ENCODE measurements around the gene MISP.

Gene MISP

DNA sequence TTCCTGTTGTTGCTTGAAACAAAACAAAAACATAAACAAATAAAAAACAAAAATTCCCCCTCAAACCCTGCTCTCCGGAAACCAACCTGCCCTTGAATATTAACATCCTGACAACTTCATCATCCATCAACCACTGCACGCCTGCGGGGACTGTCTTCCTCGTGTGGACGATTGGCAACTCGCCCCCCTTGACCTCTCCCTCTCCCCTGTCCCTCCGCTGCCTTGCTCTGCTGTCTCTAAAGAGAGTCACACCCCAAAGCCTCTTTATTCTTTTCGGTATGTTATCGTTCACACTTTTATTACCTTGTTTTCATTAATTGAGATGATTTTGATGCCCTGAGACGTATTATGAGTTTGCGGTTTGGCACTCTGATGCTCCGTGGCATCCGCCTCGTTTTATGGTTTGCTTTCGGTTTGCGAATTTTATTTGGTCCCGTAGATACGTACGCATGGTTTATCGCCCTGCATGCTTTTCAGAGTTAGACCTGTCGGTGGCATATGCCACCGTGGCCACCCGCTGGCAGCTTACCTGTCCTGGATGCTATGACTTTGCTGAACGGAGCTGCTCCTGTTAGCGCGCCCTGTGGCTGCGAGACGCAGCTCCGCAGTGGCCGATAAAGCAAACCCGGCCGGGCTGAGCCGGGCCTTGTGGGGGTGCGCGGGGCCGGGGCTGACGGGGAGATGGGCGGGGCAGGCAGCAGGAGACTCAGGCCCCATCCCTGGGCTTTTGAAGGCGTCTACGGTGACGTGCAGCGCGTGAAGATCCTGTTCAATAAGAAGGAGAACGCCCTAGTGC, 56.9 kb downstream of the MISP start:
- no peak for DNase-seq (ENCODE audit: low read depth in 2 of 3, low spot score in 1 of 3)

DNA sequence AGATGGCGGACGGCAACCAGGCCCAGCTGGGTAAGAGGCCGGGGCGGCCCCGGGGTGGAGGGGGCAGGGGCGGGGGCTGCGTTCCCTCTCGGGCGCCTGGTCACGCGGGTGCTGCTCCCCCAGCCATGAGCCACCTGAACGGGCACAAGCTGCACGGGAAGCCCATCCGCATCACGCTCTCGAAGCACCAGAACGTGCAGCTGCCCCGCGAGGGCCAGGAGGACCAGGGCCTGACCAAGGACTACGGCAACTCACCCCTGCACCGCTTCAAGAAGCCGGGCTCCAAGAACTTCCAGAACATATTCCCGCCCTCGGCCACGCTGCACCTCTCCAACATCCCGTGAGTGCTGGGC, 57.5 kb downstream of the MISP start:
- no peak for DNase-seq (ENCODE audit: low read depth in 2 of 3, low spot score in 1 of 3)

DNA sequence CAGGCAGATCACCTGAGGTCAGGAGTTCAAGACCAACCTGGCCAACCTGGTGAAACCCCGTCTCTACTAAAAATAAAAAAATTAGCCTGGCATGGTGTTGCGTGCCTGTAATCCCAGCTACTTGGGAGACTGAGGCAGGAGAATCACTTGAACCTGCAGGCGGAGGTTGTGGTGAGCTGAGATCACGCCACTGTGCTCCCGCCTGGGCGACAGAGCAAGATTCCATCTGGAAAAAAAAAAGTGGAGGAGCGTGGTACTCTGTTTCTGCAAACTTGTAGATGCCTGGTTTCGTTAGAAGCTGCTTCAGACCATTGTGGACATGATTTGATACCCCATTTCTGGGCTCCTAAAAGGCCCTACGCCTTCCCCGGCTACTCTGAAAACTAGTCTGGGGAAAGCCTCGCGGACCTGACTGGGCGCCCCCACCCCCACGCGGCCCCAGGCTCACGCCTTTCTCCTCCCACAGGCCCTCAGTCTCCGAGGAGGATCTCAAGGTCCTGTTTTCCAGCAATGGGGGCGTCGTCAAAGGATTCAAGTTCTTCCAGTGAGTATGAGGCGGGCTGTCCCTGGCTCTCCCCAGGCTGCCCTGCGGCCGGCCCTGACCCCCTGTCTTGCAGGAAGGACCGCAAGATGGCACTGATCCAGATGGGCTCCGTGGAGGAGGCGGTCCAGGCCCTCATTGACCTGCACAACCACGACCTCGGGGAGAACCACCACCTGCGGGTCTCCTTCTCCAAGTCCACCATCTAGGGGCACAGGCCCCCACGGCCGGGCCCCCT, 59.4 kb downstream of the MISP start:
- DNase-seq (ENCODE audit: low read depth in 2 of 3, low spot score in 1 of 3), result no peak

DNA sequence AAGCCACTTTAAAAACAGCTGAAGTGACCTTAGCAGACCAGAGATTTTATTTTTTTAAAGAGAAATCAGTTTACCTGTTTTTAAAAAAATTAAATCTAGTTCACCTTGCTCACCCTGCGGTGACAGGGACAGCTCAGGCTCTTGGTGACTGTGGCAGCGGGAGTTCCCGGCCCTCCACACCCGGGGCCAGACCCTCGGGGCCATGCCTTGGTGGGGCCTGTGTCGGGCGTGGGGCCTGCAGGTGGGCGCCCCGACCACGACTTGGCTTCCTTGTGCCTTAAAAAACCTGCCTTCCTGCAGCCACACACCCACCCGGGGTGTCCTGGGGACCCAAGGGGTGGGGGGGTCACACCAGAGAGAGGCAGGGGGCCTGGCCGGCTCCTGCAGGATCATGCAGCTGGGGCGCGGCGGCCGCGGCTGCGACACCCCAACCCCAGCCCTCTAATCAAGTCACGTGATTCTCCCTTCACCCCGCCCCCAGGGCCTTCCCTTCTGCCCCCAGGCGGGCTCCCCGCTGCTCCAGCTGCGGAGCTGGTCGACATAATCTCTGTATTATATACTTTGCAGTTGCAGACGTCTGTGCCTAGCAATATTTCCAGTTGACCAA, 60.1 kb downstream of the MISP start:
- no peak for DNase-seq (ENCODE audit: low read depth in 2 of 3, low spot score in 1 of 3)

DNA sequence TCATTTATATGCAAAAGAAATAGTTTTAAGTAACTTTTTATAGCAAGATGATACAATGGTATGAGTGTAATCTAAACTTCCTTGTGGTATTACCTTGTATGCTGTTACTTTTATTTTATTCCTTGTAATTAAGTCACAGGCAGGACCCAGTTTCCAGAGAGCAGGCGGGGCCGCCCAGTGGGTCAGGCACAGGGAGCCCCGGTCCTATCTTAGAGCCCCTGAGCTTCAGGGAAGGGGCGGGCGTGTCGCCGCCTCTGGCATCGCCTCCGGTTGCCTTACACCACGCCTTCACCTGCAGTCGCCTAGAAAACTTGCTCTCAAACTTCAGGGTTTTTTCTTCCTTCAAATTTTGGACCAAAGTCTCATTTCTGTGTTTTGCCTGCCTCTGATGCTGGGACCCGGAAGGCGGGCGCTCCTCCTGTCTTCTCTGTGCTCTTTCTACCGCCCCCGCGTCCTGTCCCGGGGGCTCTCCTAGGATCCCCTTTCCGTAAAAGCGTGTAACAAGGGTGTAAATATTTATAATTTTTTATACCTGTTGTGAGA, 60.7 kb downstream of the MISP start:
- no peak for DNase-seq (ENCODE audit: low read depth in 2 of 3, low spot score in 1 of 3)

DNA sequence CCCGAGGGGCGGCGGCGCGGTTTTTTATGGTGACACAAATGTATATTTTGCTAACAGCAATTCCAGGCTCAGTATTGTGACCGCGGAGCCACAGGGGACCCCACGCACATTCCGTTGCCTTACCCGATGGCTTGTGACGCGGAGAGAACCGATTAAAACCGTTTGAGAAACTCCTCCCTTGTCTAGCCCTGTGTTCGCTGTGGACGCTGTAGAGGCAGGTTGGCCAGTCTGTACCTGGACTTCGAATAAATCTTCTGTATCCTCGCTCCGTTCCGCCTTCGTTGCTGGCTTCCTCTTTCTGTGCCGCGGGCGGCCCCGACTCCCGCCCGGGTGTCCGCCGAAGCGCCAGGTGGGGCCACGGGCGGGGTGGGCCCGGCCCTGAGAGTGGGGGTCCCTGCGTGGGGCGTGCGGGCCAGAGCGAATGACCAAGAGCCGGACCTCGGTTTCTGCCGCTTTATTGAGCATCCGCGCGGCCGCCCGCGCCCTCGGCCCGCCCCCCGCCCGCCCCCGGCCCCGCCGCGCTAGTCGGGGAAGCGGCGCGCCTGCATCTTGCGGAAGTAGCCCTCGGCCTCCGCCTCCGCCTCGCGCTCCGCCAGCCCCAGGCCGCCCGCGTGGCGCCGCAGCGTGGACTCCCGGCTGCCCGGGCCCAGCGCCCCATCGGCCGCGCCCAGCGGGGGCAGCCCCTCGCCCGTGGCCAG, 61.3 kb downstream of the MISP start:
- no peak for DNase-seq (ENCODE audit: low read depth in 2 of 3, low spot score in 1 of 3)

DNA sequence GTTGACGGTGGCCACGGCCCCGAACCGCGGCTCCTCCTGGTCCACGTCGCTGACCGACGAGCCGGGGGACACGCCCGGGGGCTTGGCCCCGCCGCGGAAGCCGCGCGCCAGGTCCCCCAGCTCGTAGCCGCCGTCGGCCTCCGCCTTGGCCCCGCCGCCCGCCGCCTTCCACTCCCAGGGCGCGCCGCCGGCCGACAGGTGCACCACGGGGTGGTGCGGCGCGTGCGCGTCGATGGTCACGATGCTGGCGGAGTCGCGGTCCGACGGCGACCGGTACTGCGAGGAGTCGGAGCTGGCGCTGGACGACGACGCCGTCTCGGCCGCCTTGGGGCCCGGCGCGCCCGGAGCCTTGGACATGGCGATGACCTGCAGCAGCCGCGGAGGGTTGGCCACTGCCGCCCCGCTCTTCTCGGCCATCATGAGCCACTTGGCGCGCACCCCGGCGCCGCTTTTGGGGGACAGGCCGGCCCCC, 61.9 kb downstream of the MISP start:
- DNase-seq (ENCODE audit: low read depth in 2 of 3, low spot score in 1 of 3), result no peak

DNA sequence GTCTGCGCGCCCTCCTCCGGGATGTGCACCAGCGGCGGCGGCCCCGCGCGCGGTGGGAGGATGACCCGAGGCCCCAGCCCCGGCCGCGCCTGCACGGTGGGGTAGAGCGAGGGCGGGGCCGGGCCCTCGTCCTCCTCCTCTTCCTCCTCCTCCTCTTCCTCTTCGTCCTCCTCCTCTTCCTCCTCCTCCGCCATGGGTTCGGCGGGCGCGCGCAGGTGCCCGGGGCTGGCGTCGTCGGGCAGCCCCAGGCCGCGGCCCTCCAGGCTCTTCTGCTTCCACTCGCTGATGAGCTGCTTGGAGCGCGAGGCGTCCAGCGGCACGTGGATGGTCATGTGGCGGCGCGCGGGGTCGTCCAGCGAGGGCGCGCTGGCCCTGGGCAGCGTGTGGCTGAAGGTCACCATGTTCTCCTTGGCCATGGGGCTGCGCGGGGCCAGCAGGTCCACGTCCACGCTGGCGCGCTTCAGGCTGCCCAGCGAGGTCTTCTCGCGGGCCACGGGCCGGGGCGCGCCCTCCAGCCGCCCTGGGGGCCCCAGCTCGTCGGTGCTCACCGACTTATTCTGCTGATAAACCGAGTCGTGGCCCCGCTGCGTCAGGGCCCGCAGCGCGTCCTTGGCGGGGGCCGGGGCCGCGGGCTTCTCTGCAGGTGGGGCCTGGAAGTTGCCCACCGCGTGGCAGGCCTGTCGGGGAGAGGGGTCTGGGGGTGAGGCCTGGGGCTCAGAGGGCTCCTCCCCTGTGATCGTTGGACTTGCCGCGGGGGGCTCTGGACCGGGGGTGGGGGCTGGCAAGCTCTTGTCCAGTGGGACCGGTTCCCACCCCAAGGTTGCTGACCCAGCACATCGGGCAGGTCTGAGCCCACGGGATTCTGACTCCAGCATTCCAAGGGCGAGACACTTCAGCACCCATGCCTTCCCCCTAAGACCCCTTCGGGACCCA, 62.6 kb downstream of the MISP start:
- no peak for DNase-seq (ENCODE audit: low read depth in 2 of 3, low spot score in 1 of 3)
